EH (cell line): Measurements from ENCODE around the gene FGD4.

ENCODE experiments used
- DNase-seq: peaks from one replicate; pipeline ENCODE4 v3.0.0-alpha.2; 2015; ENCODE audit warnings: low read depth

The FGD4 gene

DNA sequence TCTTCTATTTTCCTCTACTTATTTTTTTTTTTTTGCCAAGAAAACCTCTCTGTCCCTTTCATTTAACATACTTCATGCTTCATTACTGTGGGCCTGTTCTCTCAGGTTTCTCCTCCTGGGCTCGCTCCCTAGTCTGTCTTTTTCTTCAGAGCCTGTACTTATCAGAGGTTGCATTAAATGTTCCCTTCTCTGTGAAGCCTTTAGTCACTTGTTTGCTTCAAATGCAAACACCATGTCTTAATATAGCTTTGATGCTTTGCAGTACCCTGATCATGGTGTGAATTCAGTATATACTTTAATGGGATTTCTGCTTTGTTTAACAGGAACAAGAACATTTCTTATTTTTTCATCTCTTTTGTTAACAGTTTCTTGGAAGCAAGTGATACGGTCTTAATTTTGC is 207.1 kb downstream of the FGD4 start:
- no peak for DNase-seq

DNA sequence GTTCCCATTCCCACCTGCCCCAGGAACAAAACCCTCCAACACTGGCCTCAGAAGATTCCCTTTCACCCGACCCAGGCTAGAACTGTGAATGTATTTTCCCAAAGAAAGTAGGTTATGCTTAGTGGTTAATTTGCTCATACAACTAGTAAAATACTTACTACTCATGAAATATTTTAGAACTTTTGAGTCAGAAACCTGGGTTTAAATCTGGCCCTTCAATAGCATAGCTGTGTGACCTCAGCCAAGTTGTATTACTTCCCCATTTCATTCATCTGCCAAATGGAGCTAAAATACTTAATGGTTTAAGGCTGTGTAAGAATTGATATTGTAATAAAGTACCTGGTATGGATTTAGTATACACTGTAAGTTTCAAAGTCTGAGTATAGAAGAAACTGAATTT is 210.6 kb downstream of the FGD4 start:
- no peak for DNase-seq

DNA sequence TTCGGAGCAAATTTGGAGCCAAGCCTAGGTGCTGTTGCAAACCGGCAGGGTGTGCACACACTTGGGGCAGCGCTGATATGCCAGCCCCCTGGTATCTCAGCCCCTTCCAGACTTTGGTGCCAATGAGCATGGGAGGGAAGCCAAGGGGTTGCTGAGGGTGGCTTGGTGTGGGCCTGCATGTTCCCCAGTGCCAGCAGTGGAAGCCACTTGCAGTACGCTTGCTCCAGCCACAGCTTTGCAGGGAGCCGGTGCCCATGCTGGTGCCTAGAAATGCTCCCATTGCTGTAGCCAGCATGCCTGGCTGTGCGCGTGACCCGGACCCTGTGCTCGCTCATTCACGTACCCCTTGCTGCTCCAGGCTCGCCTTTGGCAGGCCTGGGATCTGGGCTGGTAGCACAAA is 212.6 kb downstream of the FGD4 start:
- DNase-seq, result no peak

DNA sequence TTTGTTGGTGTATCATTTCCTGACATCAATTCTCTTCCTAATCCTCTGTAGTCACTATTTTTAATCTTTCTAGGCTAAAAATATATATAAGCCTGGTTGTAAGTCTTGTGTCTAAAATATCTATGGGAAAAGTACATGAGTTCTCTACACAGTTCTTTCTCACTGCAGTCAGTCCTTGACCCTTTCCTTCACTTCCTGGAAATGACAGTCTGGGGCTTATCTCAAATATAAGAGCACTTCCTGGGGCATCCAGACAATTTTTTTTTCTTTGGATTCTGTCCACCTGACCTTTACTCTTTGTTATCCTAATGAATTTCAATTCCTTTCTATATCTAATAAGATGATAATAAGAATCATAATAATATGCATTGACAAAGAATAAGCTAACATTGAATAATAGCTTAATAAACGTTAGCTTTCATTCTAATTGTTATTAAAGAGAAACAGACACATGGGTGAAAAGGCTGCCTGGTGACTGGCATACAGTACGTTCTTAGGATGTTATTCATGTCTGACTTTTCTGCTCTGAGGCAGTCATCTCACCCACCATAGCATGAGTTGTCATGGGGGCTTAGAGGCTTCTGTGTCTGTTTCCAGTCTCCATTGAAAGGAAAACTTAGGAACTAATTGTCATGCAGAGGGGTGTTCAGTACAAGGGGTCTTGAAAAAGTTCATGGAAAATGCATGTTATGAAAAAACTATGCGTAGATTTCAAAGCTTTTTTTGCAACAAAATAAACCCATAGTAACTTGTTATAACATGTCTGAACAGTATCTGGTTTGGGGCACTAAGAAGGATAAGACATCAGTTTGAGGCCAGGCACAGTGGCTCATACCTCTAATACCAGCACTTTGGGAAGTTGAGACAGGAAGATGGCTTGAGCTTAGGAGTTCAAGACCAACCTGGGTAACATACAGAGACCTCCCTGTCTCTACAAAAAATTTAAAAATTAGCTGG is 213.6 kb downstream of the FGD4 start:
- DNase-seq, result no peak

DNA sequence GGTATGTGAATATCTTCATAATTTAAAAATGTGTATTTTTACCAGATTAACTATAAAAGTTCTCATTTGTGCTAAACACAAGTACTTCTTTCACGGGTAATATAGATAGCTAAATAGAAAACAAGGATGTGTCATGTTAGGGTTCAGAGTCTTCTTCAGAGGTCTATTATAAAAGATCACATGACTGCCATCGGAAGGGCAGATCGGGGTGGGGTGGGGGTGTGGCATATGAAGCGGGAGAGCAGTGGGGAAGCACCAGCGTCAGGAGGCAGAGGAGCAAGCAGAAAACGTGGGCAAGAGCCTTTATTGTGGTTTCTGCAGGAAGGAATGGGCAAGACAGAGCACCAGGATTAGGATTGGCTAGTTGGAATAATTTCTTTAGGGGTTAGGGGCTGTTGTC is 216.1 kb downstream of the FGD4 start:
- DNase-seq, result no peak

DNA sequence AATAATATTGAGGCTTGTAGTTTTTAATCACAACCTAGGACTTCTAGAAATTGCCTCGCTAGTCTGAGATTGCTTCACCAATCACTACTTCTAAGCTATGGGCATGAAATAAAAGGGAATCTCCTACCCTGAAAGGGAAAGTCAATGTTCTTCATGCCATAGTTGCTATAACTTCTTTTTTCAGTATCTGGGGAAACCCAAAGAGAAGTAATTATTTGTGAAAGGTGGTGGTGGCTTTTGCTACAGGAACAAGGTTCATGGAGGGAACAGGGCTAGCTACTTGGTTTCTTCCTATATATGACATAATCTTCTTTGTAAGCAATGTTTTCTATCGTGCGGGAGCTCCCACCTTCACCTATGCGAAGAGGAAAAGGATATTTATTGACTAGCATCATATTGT is 218.2 kb downstream of the FGD4 start:
- no peak for DNase-seq

DNA sequence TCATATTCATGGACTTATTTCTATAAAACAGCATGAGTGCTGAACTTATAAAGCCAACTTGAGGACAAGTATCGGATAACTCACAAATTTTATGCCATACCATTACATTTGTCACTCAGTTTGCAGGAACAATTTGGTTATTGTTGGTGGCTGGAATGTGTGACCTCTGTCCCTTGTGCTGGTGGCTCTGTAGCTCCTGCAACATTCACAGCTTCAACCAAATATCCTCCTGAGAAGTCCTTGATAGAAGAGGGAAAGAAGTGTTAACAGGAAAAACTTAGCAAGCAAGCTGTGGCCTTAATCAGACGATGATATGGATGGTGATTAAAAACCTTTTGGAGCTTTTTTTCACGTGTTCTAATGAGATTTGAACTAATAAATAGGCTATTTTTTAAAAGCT is 218.8 kb downstream of the FGD4 start:
- DNase-seq, result no peak

DNA sequence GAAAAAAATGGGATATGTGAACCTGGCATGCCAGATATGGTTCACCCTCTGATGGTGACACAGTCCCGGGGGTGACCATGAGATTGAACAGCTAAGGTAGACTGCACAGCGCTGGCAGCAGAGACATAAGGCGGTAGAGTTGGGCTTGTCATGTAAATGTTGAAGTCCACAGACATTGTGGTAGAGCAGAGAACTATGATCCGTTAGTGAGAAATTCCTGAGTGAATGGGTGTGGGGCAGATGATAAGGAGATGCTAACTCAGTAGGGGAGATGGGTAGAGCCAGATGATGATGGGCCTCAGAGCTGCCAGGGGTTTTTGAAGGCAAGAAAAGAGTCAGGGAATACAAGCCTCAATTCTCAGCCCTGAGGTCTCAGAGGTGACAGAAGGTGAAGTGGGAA is 228.6 kb downstream of the FGD4 start:
- DNase-seq, result no peak

DNA sequence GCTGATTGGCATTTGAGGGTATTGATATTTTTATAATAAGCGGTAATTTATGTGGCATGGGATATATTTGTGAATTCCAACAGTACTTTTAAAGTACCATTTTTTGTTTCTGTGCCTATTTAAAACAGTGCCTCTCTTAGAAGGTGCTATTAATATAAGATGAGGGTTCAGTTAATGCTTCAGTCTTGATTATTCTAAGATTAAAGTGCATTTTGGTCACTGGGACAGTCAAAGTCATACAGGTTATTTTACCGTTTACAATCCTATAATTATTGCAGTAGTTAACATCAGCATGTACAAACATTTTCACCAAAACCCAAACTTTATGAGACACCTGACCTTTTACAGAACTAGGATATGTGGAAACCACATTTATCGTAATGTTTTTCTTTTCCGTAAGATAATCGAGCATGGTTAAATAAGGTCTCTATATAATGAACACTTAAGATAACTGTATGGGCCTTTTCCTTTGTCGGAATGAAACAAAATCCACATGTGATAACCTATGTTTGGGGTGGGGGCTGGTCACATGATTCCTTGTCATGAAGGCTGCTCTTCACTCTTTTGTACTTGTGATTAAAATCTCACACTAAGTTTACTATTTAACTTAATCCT is 242.0 kb downstream of the FGD4 start:
- no peak for DNase-seq

DNA sequence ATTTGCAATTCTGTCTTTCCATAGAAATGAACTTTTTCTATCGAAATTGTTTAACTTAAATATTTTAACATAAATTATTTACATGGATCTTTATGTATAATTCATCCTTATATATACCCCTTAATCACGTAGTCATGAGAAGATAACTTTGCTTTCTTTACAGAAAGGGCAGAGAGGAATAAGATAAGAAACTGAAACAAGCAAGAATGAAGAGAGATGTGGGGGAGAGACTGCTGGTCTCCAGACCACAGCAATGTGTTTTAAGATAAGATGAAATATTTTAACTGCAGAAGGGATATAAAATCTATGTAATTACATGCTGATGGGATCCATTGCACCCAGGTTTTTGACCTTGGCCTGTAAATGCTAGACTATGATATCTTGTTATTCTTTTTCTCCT is 245.1 kb downstream of the FGD4 start:
- DNase-seq, result no peak

DNA sequence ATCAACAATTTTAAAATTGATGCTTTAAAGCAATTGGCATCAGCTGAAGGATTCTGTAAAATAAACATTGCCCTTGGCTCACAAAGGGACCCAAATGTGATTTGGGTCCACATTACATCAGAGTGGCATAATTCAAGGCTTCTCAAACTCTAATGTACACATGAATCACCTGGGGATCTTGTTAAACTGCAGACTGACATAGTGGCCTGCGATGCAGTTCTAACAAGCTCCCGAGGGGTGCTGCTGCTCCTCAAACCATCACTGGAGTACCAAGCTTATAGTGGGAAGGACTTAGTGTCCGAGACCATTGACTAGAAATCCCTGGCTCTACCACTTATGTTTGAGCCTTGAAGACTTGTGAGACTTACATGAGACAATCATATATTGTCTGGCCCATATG is 247.9 kb downstream of the FGD4 start:
- DNase-seq, result peak; percentile 6

DNA sequence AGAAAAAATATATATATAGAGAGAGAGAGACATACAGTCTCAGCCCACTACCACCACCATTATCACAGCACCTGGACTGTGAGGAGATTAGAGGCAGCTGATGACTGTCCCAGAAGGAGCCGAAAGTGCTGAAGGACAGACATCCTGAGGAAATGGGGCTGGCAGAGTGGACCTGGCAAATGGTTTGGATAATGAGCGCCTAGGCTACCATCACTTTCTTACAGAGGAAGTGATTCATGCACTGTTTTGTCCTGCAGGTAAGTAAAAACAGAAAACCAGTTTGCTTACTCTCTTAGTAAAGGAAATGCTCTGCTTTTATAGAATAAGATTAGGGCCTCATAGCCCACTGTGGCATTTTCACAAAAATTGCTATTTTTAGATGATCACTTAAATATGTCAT is 251.2 kb downstream of the FGD4 start:
- DNase-seq, result no peak

DNA sequence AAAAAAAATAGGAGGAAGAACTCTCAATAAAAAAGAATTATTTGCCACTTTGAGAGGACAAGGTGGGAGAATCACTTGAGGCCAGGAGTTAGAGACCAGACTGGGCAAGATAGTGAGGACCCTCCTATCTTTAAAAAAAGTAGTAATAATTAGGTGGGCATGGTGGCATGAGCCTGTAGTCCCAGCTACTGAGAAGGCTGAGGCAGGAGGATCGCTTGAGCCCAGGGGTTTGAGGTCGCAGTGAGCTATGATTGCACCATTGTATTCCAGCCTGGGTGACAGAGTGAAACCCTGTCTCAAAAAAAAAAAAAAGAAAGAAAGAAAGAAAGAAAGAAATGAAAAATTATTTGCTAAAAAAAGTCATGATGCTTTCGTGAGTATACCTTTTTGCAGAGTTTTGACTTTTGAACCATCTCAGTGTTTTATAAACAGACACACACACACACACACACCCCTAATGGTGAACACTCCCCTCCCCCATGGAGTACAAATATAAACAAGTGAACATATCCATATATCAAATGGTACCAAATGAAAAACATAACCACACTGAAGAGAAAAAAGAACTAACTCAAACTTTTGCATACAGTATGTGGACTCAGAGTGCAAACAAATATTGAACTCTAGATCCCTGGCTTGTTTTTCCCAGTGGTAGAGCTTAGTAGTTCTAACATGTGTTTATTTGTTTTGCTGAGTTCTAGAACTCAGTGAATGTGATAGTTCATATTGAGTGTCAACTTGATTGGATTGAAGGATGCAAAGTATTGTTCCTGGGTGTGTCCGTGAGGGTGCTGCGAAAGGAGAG is 252.0 kb downstream of the FGD4 start:
- DNase-seq, result no peak

DNA sequence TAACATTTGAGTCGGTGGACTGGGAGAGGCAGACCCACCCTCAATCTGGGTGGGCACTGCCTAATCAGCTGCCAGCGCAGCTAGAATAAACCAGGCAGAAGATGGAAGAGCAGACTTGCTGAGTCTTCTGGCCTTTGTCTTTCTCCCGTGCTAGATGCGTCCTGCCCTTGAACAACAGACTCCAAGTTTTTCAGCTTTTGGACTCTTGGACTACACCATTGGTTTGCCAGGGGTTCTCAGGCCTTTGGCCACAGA is 252.5 kb downstream of the FGD4 start:
- no peak for DNase-seq

DNA sequence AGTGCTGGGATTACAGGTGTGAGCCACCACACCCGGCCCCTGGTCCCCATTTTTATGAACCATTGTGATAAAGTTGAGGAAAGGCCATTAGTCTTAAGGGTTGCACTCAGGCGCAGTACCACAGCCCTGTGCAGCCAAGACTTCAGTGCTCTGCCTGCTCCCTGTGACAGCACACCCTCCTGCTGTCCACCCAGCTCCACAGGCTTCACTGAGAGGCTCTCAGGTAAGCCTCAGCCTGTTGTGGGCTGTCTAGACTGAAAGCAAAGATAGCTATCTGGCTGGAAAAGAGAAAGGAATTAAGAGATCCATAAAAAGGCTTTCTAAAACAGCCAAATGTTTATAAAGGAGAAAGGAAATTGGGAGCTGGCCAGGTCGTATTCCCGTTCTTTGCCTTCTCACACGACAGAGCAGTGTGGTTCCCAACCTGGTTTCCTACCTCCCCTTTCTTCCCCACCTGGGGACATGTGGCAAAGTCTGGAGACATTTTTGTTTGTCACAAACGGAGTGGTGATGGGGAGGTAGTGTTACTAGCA is 260.6 kb downstream of the FGD4 start:
- peak; percentile 87 for DNase-seq

DNA sequence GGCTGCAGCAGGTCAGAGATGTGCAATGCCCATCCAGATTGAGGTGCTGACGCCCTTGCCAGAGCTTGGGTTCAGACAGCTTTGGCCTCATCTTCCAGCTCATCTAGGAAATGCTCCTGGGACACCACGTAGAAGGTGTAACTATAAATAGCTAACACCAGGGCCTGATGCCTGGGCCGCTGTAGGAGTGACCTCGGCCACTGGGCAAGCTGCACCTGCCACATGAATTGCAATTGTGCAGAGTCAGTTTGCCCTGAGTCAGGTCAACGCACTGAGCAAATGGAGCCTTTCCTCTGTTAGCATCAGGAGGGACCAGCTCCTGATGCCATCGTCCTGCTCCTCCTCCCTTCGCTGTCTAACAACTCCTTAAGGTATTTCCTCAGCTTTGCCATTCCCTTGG is 262.3 kb downstream of the FGD4 start:
- DNase-seq, result no peak

DNA sequence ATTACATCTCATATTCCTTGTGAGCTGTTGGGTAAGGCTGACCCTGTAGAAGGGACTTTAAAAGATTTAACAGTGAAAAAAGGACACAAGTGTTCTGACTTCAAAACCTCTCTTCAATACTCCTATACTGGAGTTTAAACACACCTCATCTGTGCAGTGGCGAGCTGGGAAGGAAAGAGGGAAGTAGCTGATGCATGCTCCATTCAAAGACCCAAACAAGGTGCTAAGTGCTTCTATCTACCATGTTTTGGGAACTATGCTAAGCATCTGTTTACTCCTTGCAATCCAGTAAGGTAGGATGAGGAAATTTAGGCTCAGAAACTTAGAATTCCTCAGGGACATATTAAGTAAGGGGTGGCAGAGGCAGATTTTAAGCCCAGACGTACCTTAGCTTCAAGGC is 263.3 kb downstream of the FGD4 start:
- DNase-seq, result no peak

DNA sequence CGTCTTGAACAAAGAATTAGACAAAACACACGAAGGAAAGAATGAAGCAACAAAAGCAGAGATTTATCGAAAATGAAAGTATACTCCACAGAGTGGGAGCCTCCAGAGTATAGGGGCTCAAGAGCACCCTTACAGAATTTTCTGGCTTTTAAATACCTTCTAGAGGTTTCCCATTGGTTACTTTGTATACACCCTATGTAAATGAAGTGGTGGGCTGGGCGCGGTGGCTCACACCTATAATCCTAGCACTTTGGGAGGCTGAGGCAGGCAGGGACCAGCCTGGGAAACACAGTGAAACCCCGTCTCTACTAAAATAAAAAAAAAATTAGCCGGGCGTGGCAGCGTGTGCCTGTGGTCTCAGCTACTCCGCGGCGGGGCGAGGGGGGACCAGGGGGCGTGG is 266.7 kb downstream of the FGD4 start:
- no peak for DNase-seq

DNA sequence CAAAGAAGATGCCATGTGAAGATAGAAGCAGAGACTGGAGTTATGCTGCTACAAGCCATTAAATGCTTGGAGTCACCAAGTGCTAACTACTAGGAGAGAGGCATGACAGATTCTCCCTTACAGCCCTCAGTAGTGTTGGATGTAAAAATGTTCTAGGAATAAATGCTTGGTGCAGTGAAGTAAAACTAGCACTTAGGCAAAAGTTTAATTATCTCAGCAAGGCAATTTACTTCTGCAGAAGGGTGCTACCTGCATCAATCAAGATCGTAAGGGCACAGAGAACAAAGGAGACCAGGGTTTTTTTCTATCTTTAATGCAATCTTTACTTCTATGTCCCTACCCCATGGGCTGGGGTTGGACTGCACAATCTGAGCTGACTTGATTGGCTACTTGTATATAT is 270.2 kb downstream of the FGD4 start:
- no peak for DNase-seq

DNA sequence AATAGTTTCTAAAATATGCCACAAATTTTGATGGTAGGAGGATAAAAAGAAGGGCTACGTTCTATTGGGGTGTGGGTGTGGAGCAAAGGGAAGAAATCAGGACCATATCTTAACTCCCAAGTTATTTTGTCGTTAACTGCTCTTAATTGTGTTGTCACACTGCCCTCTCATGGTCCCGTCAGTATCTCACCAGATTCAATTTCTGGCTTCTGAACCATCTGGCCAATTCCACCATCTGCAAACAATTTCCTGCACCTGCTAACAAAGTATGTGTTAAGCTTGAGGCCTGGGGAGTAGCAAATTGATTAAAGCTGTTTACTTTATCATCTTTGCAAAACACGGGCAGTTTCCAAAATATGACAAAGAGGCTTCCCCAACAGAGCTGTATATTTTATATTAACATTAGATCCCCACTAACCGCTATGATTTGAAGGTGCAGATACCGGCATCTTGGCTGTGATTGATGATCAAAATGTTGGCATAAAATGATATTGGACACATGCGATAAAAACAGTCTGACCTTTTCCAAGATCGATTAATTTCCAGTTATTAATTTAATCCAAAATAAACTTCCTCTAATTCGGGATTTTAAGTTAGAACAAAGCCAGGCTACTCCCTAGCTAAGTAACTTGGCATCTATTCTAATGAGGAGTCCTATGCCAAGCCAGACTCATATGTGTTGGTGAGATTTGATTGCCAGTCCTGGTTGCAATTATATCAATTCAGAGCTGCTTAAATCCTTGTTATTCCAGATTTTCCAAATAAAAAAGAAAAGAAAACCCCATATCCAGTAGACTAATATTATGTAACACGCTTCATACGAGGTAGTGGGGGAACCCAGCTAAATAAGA is 272.8 kb downstream of the FGD4 start:
- peak; percentile 86 for DNase-seq

DNA sequence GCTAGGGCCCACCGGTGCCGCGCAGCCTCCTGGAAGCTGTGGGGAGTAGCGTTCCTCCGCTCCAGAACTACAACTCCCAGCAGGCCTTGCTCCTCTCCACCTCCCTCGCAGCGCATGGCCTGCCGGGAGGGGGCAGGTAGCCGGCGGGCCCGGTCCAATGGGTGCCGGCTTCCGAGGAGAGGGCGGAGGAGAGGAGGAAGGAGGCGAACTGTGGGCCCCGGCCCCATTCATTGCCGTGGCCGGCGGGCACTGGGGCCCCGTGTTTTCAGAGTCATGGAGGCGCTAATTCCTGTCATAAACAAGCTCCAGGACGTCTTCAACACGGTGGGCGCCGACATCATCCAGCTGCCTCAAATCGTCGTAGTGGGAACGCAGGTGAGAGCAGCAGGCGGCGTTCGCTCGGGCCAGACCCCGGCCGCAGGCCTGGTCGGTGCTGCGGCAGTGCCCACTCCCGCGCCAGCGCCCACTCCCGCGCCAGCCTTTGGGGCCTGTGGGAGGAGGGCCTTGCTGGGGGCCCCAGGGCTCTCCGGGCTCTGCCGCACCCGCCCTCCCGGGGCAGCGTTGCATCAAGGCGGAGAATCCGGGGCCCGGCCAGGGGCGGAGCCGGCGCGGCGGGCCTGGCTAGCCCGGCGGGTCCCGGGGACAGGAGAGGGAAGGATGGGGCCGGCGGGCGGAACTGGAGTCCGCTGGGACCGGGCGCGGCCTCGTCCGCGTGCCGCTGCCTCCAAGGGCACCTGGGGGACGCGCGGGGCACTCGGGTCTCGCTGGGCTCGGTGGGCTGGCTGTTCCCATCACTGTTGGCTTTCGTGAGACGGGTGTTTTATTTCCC is 279.9 kb downstream of the FGD4 start, which contains the start of gene DNM1L:
TSS of gene DNM1L (plus strand) at position 211 of the 829 bp plus-strand sequence. CDS start at position 274, 63 bp downstream.
- DNase-seq, result peak; percentile 96
